ENCODE measurements around the gene ACOXL.
"Not testable (repeated sequence)": the region's sequence is repeated elsewhere in the genome, so short reads cannot be mapped to it uniquely, and the experiment has no call there.

ACOXL gene

GRCh38 chr2:110929528-110929927, 197.2 kb downstream of the ACOXL start:
- no peak for DNase-seq

GRCh38 chr2:110931648-110932047, 199.3 kb downstream of the ACOXL start:
- DNase-seq, result no peak

GRCh38 chr2:110933420-110933819, 201.0 kb downstream of the ACOXL start:
- no peak for DNase-seq

GRCh38 chr2:110934948-110935347, 202.6 kb downstream of the ACOXL start:
- DNase-seq, result no peak

- no peak for DNase-seq
Observed at GRCh38 chr2:110940376-110940910, 208.1 kb downstream of the ACOXL start.

- no peak for DNase-seq
Observed at GRCh38 chr2:110941226-110941625, 208.9 kb downstream of the ACOXL start.

- DNase-seq, result no peak
Observed at GRCh38 chr2:110943070-110943634, 210.8 kb downstream of the ACOXL start.

GRCh38 chr2:110946902-110947301, 214.5 kb downstream of the ACOXL start:
- peak; percentile 62 to 84 (median 70) for DNase-seq

- DNase-seq, result no peak
Observed at GRCh38 chr2:110948027-110948674, 215.8 kb downstream of the ACOXL start.

- DNase-seq, result no peak
Observed at GRCh38 chr2:110950281-110950680, 217.9 kb downstream of the ACOXL start.

GRCh38 chr2:110955045-110955444, 222.7 kb downstream of the ACOXL start:
- no peak for DNase-seq

- DNase-seq, result no peak
Observed at GRCh38 chr2:110955556-110955955, 223.2 kb downstream of the ACOXL start.

- peak in 1 of 4 experiments; percentile 35 for DNase-seq
Observed at GRCh38 chr2:110957293-110957692, 224.9 kb downstream of the ACOXL start.

- DNase-seq, result no peak
Observed at GRCh38 chr2:110958346-110959119, 226.2 kb downstream of the ACOXL start.

GRCh38 chr2:110959198-110959597, 226.8 kb downstream of the ACOXL start:
- DNase-seq, result no peak

GRCh38 chr2:110960281-110960680, 227.9 kb downstream of the ACOXL start:
- DNase-seq, result no peak

GRCh38 chr2:110960954-110961353, 228.6 kb downstream of the ACOXL start:
- DNase-seq, result no peak

- not testable (repeated sequence) for DNase-seq
Observed at GRCh38 chr2:110961643-110962042, 229.3 kb downstream of the ACOXL start.

GRCh38 chr2:110969696-110970095, 237.3 kb downstream of the ACOXL start:
- peak in 2 of 4 experiments; percentile 43 to 59 for DNase-seq

- DNase-seq, result no peak
Observed at GRCh38 chr2:110970201-110970600, 237.8 kb downstream of the ACOXL start.

- DNase-seq, result no peak
Observed at GRCh38 chr2:110971811-110972210, 239.4 kb downstream of the ACOXL start.

- DNase-seq, result peak in 2 of 4 experiments; percentile 49 to 50
Observed at GRCh38 chr2:110973262-110973661, 240.9 kb downstream of the ACOXL start.

GRCh38 chr2:110977403-110977802, 245.0 kb downstream of the ACOXL start:
- DNase-seq, result peak; percentile 47 to 82 (median 68)

- DNase-seq, result no peak
Observed at GRCh38 chr2:110978148-110978547, 245.8 kb downstream of the ACOXL start.

All from suppressor macrophage (primary cell).